Gastroesophageal sphincter (tissue), 4 donors: ENCODE measurements around the gene PIGP. TPM values are rescaled to one million over a fixed set of nuclear protein-coding genes. Genes with fewer than 3 reads are reported as not detected.

ENCODE experiments used
- ATAC-seq: fragments of 150-250 bp; one replicate; pipeline ENCODE4 v1.9.1; 2016; ENCODE audit warnings: mild to moderate bottlenecking, moderate library complexity
- H3K27ac ChIP-seq, 4 donors: fragments of 200-600 bp; sonication (generic) in 3 of 4; 1 replicate in 3 of 4; 2 replicates in 1 of 4; pipeline ENCODE4 v1.5.1; 2016 to 2019
- H3K27me3 ChIP-seq: fragments of 200-600 bp; sonication (generic); one replicate; pipeline ENCODE4 v1.5.1; 2019
- H3K36me3 ChIP-seq, 2 donors: fragments of 200-600 bp; sonication (generic); one replicate each; pipeline ENCODE4 v1.5.1; 2019; ENCODE audit warnings: control low read depth in 1 of 2
- H3K4me1 ChIP-seq, 3 donors: fragments of 200-600 bp; sonication (generic); 1 replicate in 2 of 3; 2 replicates in 1 of 3; pipeline ENCODE4 v1.5.1; 2016 to 2019; ENCODE audit warnings: control low read depth in 2 of 3
- H3K4me3 ChIP-seq, 2 donors: fragments of 200-600 bp; sonication (generic); one replicate each; pipeline ENCODE4 v1.5.1; 2019; ENCODE audit warnings: mild to moderate bottlenecking in 1 of 2, moderate library complexity in 1 of 2
- H3K9me3 ChIP-seq, 3 donors: fragments of 200-600 bp; sonication (generic); one replicate each; pipeline ENCODE4 v1.5.1; 2017 to 2019; ENCODE audit warnings: control low read depth in 2 of 3
- EP300 ChIP-seq: sonication (generic); formaldehyde crosslinking; IDR thresholded peaks from one replicate; pipeline ENCODE4 v1.6.1; 2017; ENCODE audit warnings: antibody characterized with exemption, mild to moderate bottlenecking
- POLR2A ChIP-seq, 2 donors: fragments of 450-650 bp; IDR thresholded peaks; one replicate each; pipeline ENCODE4 v1.6.1; 2017; ENCODE audit warnings: antibody characterized with exemption in 2 of 2, mild to moderate bottlenecking in 2 of 2, moderate library complexity in 1 of 2
- POLR2AphosphoS5 ChIP-seq: sonication (generic); formaldehyde crosslinking; IDR thresholded peaks from one replicate; pipeline ENCODE4 v1.6.1; 2017; ENCODE audit warnings: antibody characterized with exemption
- WGBS, 2 donors: methylation state at CpG; one replicate each; pipeline ENCODE4 v1.1.5; 2018; ENCODE audit warnings: low coverage in 1 of 2; 5-methylcytosine and 5-hydroxymethylcytosine counted together
- total RNA-seq, 4 donors: library from RNA; depleted of rRNA; stranded (reverse); fragments of >200 nt; gene quantifications; one replicate each; pipeline ENCODE4 v1.1.0, GENCODE V29; 2016
- TF ChIP-seq, protein P1 (sequence below), 4 experiments: fragments of 200-600 bp in 2 of 4; fragments of 450-650 bp in 2 of 4; sonication (generic) in 1 of 4; IDR thresholded peaks; one replicate each; pipeline ENCODE4 v1.5.1; 2017 to 2019; ENCODE audit warnings: antibody characterized with exemption in 4 of 4, mild to moderate bottlenecking in 2 of 4, moderate library complexity in 2 of 4

PIGP gene
- total RNA-seq, 4 donors from 2014 or later, result 20.7 to 32.1 (median 24.0) TPM

DNA sequence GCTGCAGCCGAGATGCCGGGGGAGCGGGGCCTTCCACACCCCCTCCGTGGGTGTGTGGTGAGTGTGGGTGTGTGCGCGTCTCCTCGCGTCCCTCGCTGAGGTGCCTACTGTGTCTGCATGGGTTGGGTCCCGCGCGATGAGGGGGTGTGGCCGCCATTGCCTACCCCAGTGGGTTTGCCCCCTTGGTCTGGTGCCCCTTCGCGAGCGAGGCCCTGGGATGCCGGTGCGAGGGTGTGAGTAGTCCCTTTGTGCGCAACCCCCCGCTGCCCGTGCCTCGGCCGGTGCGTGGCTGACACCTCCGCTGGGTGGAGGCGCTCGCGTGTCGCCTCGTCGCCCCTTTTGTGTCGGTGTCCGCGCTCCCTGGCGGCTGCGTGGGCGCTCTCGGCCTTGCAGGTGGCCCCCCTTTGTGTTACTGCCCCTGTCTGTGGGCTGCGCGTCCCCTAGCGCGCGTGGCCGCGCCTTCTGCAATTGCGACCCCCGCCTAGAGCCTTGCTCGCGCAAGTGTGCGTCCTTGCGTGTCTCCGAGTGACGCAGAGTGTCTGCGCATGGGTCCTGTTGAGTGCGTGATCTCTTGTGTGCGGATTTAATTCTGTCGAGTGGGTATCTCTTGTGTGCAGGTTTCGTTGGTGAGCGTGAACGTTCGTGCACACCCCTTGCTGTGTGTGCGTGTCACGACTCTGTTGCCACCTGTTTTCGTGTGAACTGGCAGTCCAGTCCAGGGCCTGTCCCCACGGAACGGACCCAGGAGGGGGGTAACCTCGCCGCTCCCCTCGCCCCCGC lies 736 bp upstream of the PIGP start:
- Histone ChIP-seq H3K27ac (peak overlapping the region; percentile 74 to 99 (median 99)), H3K36me3 (peaks cover 0 to 6% of the 10 kb centered on the region in 2 donors), H3K4me3 (peak overlapping the region; percentile 82 to 98), H3K4me1 (peaks cover 0 to 37% (median 11%) of the 10 kb centered on the region in 3 donors), H3K27me3 (no peaks in the 10 kb centered on the region), H3K9me3 (no peaks in the 10 kb centered on the region)
- 0% methylated on average over 6 of the region's 70 CpGs; no CpG with 5 or more reads in 1 of the 2 donors for WGBS, 2 donors
- TF ChIP-seq POLR2A (IDR thresholded peaks at IDR 0.05) (no peak), POLR2AphosphoS5 (peak; percentile 8)
- TF ChIP-seq, protein P1, sequence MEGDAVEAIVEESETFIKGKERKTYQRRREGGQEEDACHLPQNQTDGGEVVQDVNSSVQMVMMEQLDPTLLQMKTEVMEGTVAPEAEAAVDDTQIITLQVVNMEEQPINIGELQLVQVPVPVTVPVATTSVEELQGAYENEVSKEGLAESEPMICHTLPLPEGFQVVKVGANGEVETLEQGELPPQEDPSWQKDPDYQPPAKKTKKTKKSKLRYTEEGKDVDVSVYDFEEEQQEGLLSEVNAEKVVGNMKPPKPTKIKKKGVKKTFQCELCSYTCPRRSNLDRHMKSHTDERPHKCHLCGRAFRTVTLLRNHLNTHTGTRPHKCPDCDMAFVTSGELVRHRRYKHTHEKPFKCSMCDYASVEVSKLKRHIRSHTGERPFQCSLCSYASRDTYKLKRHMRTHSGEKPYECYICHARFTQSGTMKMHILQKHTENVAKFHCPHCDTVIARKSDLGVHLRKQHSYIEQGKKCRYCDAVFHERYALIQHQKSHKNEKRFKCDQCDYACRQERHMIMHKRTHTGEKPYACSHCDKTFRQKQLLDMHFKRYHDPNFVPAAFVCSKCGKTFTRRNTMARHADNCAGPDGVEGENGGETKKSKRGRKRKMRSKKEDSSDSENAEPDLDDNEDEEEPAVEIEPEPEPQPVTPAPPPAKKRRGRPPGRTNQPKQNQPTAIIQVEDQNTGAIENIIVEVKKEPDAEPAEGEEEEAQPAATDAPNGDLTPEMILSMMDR (IDR thresholded peaks at IDR 0.05), result peak in 2 of 4 experiments; percentile 5 to 32
- ATAC-seq, result peak; percentile 39

DNA sequence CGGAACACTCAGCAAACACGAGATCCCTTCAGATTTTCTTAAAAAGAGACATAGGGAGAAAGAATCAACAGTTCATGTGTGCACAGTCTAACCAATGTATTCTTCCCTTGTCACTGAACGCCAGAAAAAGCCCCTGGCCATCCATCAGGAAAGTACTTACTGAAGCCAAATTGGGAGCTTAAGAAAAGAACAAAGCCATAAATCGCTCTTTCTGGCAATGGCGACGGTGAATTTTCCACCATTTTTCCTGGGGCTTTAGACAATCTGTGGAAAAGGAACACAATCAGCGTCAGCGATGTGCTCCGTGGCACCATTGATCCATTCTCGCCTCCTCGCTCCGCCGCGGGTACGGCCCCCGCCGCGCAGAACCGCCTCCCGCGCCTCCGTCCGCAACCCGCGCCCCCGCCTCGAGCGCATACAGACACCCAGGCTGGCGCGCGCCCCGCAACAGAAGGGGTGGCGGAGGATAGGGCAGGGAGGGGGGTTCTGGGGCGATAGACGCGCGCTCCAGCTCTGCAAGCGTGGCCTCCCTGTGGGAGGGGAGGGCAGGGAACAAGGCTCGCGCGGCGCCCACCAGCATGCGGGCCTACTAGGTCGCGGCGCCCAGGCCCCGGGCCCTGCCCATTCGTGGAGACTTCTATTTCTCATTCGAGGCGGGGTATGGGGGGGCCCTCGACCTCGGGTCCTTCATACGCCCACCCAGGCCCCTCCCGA lies 440 bp downstream of the PIGP start:
- no peaks in the 10 kb centered on the region for H3K27me3 ChIP-seq
- WGBS, 2 donors, result 0% methylated on average over 4 to 8 of the region's 54 CpGs
- H3K4me1 ChIP-seq, result peaks cover 0 to 37% (median 11%) of the 10 kb centered on the region in 3 donors
- peak overlapping the region; percentile 82 to 98 for H3K4me3 ChIP-seq
- no peaks in the 10 kb centered on the region for H3K9me3 ChIP-seq
- ATAC-seq, result peak; percentile 68
- TF ChIP-seq POLR2AphosphoS5 (peak; percentile 49), EP300 (no peak)
- TF ChIP-seq, protein P1 (IDR thresholded peaks at IDR 0.05), result peak in 1 of 4 experiments; percentile 3
- H3K27ac ChIP-seq, result peak overlapping the region; percentile 89 to 99 (median 99)
- peaks cover 0 to 18% of the 10 kb centered on the region in 2 donors for H3K36me3 ChIP-seq

DNA sequence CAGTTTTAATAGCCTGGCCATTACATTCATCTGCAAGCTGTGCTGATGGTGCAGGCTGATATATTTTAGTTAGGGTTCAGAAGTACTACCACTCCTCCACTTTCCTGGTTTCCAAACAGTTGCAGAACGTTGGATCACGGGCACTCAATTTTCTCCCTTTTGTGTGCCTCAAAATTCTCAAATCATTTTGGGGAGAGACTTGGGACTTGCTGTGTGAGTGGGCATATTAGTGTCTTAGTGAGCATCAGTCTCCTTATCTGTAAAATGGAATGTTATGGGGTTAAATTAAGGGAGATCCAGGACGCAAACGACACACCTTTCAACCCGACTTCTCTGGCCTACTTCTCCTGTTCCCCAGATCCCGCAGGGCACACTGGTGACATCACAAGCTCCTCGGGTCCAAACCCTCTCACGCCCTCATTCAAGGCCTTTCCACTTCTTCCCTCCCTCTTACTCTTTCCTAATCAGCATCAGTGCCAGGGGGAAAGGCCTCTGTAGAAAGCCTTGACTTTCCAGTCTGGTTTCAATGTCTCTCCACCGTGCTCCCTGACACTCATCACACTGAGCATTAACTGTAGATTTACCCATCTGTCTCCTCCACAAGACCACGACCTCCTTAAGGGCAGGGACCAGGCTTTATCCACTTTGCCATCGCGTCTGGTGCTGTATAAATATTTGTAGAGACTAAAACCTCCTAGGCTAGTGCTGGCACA lies 1.2 kb downstream of the PIGP start:
- peak; percentile 57 for ATAC-seq
- 10 to 11% methylated on average over 8 to 9 of the region's 12 CpGs for WGBS, 2 donors
- Histone ChIP-seq H3K9me3 (no peaks in the 10 kb centered on the region), H3K4me1 (peaks cover 0 to 37% (median 11%) of the 10 kb centered on the region in 3 donors), H3K27ac (peak overlapping the region; percentile 89 to 99 (median 99)), H3K36me3 (peaks cover 0 to 25% of the 10 kb centered on the region in 2 donors), H3K27me3 (no peaks in the 10 kb centered on the region), H3K4me3 (peak overlapping the region; percentile 82 to 98)
- TF ChIP-seq POLR2A (IDR thresholded peaks at IDR 0.05), result peak in 1 of 2 donors; percentile 36
- TF ChIP-seq, protein P1 (IDR thresholded peaks at IDR 0.05), result no peak
- peak; percentile 63 for TF ChIP-seq POLR2AphosphoS5

DNA sequence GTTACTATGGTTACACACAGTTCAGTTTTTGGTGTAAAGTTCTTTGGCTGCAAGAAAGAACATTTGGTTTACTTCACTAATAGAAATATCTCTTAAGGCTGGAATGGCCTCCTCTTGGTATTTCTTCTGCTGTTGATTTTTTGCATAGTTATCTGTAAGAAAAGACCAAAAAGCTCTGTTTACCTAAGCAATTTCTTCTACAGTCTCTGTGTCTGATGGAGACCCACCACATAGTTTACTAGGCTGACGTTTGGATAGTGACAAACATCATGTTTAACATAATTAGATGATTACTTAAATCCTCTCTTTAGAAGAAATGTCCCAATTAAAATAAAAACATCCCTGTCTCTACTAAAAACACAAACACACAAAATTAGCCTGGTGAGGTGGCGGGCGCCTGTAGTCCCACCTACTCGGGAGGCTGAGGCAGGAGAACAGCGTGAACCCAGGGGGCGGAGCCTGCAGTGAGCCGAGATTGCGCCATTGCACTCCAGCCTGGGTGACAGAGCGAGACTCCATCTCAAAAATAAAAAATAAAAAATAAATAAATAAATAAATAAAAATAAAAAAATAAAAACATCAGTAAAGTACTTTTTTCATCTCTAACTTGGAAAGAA lies 7.2 kb downstream of the PIGP start:
- Histone ChIP-seq H3K4me1 (peaks cover 0 to 7% (median 0%) of the 10 kb centered on the region in 3 donors), H3K9me3 (no peaks in the 10 kb centered on the region), H3K27me3 (no peaks in the 10 kb centered on the region), H3K36me3 (peaks cover 0 to 39% of the 10 kb centered on the region in 2 donors), H3K4me3 (no peak overlapping the region), H3K27ac (no peak overlapping the region)
- 90 to 97% methylated on average over 2 to 9 of the region's 9 CpGs for WGBS, 2 donors
- no peak for TF ChIP-seq EP300
- TF ChIP-seq, protein P1 (IDR thresholded peaks at IDR 0.05), result no peak
- TF ChIP-seq POLR2AphosphoS5, result no peak
- no peak for TF ChIP-seq POLR2A (IDR thresholded peaks at IDR 0.05)
- no peak for ATAC-seq
